ENCODE results near the gene IL21. TPM values are rescaled to one million over a fixed set of nuclear protein-coding genes. Genes with fewer than 3 reads are reported as not detected.
"Not testable (repeated sequence)": the region's sequence is repeated elsewhere in the genome, so short reads cannot be mapped to it uniquely, and the experiment has no call there.

IL21 gene
- total RNA-seq, 4 donors from 2014 or later: not detected

DNA sequence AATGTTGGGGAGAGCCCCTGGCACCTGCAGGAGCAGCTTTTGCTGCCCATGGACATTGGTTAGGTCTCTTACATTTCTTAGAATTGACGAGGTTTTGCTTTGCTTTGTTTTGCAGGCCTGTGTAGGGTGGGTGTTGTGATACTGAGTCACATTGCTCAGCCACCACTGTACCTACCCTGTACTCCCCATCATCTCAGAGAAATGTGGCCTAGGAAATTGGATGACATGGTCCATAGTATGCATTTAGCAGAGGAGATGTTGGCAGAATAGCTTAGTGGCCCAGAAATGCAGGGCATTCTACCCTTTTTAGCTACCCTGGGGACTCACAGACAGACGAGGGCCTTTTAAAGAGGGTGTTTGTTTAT is 43.7 kb downstream of the IL21 start:
- Histone ChIP-seq H3K4me3 (no peak overlapping the region), H3K4me1 (no peaks in the 10 kb centered on the region), H3K9me3 (no peaks in the 10 kb centered on the region), H3K27ac (no peak overlapping the region), H3K27me3 (no peaks in the 10 kb centered on the region), H3K36me3 (no peaks in the 10 kb centered on the region)
- TF ChIP-seq POLR2A (IDR thresholded peaks at IDR 0.05): no peak
- TF ChIP-seq, protein P1, sequence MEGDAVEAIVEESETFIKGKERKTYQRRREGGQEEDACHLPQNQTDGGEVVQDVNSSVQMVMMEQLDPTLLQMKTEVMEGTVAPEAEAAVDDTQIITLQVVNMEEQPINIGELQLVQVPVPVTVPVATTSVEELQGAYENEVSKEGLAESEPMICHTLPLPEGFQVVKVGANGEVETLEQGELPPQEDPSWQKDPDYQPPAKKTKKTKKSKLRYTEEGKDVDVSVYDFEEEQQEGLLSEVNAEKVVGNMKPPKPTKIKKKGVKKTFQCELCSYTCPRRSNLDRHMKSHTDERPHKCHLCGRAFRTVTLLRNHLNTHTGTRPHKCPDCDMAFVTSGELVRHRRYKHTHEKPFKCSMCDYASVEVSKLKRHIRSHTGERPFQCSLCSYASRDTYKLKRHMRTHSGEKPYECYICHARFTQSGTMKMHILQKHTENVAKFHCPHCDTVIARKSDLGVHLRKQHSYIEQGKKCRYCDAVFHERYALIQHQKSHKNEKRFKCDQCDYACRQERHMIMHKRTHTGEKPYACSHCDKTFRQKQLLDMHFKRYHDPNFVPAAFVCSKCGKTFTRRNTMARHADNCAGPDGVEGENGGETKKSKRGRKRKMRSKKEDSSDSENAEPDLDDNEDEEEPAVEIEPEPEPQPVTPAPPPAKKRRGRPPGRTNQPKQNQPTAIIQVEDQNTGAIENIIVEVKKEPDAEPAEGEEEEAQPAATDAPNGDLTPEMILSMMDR (IDR thresholded peaks at IDR 0.05): no peak
- TF ChIP-seq EP300 (IDR thresholded peaks at IDR 0.05): no peak
- WGBS, 2 donors: 37 to 56% methylated on average over 2 of the region's 2 CpGs
- DNase-seq (ENCODE audit: low spot score in 2 of 2): no peak

DNA sequence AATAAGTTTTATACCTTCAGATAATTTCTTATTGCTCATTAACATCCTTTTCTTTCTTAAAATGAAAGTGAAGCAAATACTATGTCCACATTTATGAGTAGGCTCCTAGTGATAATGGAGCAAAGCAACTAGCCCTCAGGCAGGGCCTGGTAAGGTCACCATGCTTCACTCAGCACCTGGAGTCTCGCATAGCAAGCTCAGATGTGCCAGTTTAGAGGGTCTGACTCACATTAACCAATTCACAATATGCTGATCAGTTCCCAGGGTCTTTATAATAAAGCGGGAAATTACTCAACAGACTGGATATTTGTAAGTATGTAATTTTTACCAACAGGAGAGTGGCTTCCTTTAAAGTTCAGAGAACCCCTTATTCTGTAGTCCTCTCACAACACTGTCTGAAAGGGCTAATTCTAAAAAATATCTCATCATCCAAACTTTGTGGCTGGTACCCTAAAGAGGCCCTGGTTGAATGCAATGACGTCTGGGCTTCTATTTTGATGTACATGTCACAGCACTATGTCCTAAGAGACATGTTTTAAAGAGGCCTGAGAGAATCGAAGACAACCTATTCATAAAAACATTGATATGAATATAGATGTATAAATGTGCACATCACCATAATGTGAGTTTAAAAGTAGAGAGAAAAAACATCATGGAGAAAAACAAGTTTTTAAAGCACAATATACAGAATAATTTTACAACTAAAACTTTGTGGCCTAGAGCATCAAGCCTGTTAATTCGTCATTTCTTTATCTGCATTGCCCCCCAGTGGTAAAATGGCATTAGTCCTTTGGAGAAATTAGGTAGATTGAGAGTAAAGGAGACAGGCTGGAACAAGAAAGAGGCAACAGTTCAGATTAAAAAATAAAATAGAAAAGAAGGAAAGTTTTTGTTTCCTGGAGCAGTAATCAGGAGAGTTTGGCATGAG is 44.3 kb downstream of the IL21 start:
- TF ChIP-seq POLR2A (IDR thresholded peaks at IDR 0.05): no peak
- TF ChIP-seq, protein P1 (IDR thresholded peaks at IDR 0.05): peak in 2 of 5 experiments; percentile 6 to 33
- Histone ChIP-seq H3K4me3 (no peak overlapping the region), H3K9me3 (no peaks in the 10 kb centered on the region), H3K27ac (no peak overlapping the region), H3K27me3 (no peaks in the 10 kb centered on the region), H3K36me3 (no peaks in the 10 kb centered on the region), H3K4me1 (no peaks in the 10 kb centered on the region)
- peak in 1 of 2 donors; percentile 36 for DNase-seq (ENCODE audit: low spot score in 2 of 2)
- 54 to 65% methylated on average over 5 of the region's 5 CpGs for WGBS, 2 donors

DNA sequence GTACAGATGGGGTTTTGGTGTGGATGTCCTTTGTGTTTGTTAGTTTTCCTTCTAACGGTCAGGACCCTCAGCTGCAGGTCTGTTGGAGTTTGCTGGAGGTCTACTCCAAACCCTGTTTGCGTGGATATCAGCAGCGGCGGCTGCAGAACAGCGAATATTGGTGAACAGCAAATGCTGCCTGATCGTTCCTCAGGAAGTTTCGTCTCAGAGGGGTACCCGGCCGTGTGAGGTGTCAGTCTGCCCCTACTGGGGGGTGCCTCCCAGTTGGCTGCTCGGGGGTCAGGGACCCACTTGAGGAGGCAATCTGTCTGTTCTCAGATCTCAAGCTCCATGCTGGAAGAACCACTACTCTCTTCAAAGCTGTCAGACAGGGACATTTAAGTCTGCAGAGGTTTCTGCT is 46.5 kb downstream of the IL21 start:
- H3K4me3 ChIP-seq: not testable (repeated sequence)

DNA sequence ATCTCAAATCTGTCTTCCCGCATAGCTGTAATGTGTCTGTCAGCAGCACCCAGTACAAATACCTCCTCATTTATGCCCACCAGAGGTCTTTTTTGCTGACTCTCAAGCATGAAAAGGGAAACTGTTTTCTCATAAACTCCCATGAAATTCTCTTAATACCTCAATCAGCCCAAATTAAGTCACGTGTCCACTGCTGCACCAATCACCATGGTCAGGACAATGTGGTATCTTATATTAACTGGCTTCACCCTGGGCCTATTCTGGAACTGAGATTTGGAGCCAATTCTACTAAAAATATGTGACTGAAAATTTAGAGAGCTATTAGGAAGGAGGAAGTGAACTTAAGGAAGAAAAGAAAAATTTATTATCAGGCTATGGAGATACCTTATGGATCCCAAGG is 58.4 kb downstream of the IL21 start:
- peaks cover 0 to 13% (median 0%) of the 10 kb centered on the region in 4 donors for H3K9me3 ChIP-seq

More for the DNA sequence above, 46.5 kb downstream of the IL21 start:
- not testable (repeated sequence) for H3K9me3 ChIP-seq; H3K4me1 ChIP-seq; H3K27me3 ChIP-seq; H3K27ac ChIP-seq; DNase-seq (ENCODE audit: low spot score in 2 of 2); H3K36me3 ChIP-seq
- WGBS, 2 donors: 90% methylated on average over 10 of the region's 10 CpGs

More for the DNA sequence above, 58.4 kb downstream of the IL21 start:
- H3K36me3 ChIP-seq: no peaks in the 10 kb centered on the region
- no peak for DNase-seq (ENCODE audit: low spot score in 2 of 2)
- no peaks in the 10 kb centered on the region for H3K4me1 ChIP-seq
- H3K4me3 ChIP-seq: no peak overlapping the region
- no peaks in the 10 kb centered on the region for H3K27me3 ChIP-seq
- TF ChIP-seq, protein P1 (IDR thresholded peaks at IDR 0.05): no peak
- TF ChIP-seq EP300 (IDR thresholded peaks at IDR 0.05) (no peak), POLR2A (IDR thresholded peaks at IDR 0.05) (no peak)
- no peak overlapping the region for H3K27ac ChIP-seq
- 60 to 83% methylated on average over 2 of the region's 2 CpGs for WGBS, 2 donors

Other genes with a start within 250 kb of the IL21 start
- gene ADAD1, start 242.1 kb downstream of the IL21 start, total RNA-seq: not detected
- gene IL2, start 164.3 kb downstream of the IL21 start, total RNA-seq: under 1 TPM in 1 of 4 donors, not detected in 3; 0.98 TPM
- gene BBS12, start 111.6 kb upstream of the IL21 start, total RNA-seq: 1 to 10 TPM; 2.9 to 6.7 (median 5.3) TPM
- gene FGF2, start 205.8 kb upstream of the IL21 start, total RNA-seq: 10 to 100 TPM; 19.0 to 32.8 (median 24.6) TPM